Measurements from ENCODE around the gene TIGD3.

TIGD3 gene

DNA sequence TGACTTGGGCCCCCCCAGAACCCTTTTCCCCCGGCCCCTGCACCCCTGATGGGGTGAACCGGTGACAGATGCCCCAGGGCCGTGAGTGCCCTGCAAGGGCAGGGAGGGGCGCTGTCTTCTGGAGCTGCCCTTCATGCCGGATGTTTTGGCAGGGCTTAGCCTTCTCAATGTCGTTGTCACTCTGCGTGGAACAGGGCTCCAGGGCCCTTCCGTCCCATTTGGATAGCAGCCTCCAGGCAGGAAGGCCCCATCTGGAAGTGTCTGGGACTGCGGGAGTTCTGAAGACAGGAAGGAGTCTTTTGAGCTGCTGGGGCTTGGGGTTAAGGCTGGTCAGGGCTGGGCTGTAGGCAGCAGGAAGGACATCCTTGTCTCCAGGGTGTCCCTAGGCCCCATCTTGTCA, 36.4 kb downstream of the TIGD3 start:
- DNase-seq: no peak

DNA sequence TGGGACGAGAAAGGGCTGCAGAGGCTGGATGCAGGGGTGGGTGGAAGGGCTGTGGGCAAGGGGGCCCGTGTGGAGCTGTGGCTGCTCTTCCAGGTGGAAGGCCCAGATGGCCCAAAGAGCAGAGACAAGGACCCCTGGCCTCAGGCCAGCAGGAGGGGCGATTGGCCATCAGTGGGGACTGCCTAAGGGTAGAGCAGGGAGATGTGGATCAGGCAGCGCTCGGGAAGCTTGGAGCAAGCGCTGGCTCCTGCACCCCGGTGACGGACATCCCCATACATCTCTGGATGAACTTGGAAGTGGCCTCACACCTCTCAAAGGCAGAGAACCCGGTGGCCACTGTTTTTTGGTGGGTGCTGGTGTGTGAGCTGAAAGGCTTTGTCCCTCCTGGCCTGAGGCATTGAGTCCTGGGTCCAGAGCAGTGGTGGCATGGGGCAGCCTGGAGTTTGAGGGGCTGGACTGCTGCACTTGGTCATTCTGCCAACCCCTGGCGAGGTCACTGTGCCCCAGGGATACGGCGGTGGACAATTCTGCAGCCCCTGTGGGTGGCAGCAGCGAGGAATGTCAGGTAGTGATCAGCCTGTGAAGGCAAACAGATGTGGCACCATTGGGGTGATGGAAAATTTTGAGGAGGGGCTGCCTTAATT, 37.8 kb downstream of the TIGD3 start:
- DNase-seq: no peak

- DNase-seq: no peak
Measured at GRCh38 chr11:65392899-65393298, 38.3 kb downstream of the TIGD3 start.

DNA sequence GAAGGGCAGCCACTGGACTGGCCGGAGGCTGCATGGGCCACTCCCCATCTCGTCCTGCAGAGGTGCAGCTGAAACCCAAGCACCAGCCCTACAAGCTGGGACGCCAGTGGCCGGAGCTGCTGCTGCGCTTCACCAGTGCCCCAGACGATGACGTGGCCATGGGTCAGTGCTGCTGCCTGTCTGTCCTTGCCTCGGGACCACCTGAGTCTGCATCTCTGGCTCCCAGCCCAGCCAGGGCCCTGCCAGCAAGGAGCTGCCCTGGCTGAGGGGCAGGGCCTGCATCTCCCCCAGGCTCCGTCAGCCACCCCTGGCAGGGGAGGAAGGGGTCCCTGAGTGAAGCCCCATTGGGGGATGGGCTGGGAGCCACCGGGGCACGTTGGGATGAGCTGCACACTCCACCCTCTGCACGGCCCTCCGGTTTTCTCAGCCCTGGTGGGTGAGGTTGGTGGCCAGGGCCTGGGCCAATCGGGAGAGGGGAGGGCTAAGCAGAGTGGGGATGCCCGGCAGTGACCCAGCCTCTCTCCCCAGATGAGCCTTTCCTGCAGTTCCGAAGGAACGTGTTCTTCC, 39.0 kb downstream of the TIGD3 start:
- DNase-seq: no peak

DNA sequence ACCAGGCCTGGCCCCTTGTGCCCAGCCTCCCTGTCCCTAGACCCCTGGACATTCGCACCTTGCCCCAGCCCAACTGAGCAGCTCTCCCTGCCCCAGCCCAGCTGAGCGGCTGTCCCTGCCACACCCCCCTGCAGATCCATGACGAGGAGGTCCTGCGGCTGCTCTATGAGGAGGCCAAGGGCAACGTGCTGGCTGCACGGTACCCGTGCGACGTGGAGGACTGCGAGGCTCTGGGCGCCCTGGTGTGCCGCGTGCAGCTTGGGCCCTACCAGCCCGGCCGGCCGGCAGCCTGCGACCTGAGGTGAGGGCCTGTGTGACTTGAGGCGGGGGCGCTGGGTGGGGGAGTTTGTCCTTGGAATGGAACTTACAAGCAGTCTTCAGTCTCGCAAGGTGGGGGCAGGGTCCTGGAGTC, 39.6 kb downstream of the TIGD3 start:
- DNase-seq: no peak

DNA sequence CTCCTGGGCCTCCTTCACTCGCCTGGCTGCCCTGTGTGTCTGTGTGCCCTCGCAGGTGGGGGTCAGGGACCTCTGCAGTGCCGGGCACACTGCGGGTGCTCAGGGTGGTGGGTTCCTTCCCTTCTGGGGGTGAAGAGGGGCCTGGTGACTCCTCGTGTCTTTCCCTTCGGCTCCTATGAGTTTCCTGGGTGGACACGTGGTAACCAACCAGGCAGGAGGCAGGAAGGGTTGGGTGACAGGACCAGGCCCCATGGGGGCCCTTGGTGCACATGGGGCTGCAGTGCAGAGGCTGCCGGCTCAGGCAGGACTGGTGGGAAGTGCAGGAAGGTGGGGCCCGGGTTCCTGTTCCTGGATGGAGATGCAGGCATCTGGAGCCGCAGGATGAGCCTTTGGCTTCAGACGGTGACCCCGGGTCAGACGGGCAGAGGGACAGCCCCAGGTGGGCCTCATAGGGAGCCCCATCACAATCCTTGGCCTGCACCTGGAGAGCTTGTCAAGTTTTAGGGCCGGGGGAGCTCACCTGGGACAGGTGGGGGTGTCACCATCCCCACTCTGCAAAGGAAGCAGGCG, 41.5 kb downstream of the TIGD3 start:
- no peak for DNase-seq

- DNase-seq: no peak
Measured at GRCh38 chr11:65396769-65397745, 42.5 kb downstream of the TIGD3 start.

DNA sequence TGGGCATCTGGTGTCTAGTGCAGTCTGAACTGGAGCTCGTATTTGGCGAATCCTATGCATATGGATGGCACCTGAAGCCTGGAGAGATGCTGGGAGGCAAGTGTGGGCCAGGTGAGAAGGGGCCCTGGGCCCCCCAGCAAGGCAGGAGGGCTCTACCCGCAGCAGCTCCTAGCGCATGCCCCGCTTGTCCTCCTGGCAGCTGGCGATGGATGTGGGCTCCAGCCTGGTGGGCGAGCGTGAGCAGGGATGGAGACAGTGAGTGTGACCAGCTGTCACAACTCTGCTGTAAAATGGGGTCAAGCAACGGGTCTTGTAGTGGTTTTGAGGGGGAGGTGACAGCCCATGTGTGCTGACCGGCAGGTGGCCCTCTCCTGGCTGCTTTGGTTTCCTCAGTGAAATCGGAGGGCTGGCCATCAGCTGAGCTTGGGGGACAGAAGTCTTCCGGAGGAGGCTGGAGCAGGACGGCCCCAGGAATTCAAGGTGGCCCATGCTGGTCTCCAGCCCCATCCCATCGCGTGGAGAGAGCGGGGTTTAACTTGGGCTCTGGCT, 43.9 kb downstream of the TIGD3 start:
- no peak for DNase-seq

- no peak for DNase-seq
Measured at GRCh38 chr11:65399249-65399648, 44.7 kb downstream of the TIGD3 start.

DNA sequence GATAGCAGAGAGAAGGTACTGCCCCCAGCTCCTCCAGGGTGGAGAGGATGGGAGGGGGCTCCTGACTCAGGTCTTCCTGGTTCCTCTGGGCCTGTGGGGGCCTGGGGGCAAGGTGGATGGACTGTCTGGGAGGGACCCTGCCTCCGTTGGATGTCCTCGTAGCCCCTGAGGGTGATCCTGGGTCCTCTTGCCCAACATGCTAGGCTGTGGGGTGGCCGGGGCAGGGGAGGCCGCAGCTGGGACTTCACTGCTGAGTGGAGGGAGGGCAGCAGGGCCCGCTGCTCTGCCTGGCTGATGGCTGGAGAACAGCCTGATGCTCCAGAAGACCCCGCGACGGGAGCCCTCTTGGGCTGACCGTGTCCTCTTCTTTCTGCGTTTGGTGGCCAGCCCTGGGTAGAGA, 45.3 kb downstream of the TIGD3 start:
- DNase-seq: no peak

GRCh38 chr11:65400307-65401072, 45.9 kb downstream of the TIGD3 start:
- DNase-seq: no peak

GRCh38 chr11:65401073-65401802, 46.7 kb downstream of the TIGD3 start:
- DNase-seq: no peak

GRCh38 chr11:65401803-65402248, 47.3 kb downstream of the TIGD3 start:
- no peak for DNase-seq

GRCh38 chr11:65402790-65403189, 48.2 kb downstream of the TIGD3 start:
- no peak for DNase-seq

DNA sequence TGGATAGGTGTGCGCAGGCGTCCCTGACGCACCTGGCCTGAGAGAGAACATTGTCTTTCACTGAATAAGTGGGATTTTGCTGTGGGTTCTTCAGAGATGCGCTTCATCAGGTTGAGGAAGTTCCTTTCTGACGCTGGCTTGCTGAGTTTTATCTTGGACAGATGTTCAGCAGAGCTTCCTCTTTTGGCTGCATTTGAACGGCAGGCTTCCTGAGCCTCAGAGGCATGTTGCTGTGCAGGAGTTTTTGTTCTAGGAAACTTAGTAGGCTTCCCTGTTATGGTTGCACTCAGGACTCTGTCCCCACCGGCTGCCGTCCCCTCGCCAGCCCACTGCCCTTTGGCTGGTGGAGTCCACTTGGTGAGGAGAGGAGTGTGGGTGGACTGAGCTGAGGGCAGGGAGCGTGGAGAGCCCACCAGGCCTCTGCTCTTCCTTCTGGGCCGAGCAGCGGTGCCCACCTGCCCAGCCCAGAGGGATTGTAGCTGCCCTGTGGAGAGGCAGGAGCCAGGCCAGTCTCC, 49.1 kb downstream of the TIGD3 start:
- DNase-seq: no peak

- DNase-seq: no peak
Measured at GRCh38 chr11:65404210-65404609, 49.7 kb downstream of the TIGD3 start.

DNA sequence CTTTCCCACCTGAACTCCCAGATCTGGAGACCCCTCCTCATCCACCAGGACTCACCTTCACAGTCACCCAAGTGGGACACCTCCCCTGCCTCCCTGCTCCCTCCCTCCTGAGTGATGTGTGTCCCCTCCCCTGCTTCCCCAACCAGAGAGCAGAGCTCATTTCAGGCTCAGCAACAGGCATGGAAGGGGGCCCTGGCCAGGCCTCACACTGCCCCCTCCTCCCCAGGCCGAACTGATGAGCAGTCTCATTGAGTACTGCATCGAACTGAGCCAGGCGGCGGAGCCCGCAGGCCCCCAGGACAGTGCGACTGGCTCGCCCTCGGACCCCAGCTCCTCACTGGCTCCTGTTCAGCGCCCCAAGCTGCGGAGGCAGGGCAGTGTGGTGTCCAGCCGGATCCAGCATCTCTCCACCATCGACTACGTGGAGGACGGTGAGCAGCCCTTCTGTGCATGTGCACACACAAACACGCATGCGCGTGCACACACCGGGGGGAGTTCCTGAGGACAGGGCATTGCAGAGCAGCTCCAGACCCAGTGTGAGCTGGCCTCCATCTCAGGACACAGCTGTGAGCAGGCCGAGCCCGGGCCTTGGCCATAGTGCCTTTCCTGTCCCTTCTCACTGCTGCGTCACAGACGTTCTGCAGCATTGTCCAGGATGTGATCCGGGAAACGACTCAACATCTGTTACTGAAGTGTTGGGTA, 50.2 kb downstream of the TIGD3 start:
- DNase-seq: no peak
